ENCODE data around the gene COL11A2.

The COL11A2 gene

DNA sequence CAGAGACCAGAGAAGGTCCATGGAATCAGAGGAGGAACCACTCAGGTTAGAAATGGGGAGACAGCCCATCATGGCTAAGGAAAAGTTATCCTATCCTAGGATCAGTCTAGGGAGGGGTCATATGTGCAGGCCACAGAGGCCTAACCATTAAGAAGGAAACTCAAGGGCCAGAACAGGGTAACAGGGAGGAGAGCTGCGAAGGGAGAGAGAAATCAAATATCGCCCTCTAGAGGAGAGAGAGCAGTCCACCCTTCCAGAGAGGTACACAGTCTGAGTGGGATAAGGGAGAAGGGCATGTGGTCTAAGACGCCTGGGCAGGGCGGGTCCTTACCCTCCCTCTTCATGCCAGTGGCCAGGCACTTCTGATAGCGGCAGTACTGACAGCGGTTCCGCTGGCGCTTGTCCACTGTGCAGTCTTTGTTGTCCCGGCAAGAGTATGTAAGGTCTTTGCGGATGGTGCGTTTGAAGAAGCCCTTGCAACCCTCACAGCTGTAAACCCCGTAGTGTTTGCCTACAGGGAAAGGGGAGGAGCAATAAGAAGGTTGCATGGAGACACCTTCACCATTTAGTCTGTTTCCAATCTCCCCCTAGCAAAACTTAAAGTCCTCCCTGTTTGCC is 5.3 kb upstream of the COL11A2 start:
- TF ChIP-seq RAD21 (IDR thresholded peaks at IDR 0.05; ENCODE audit: low read depth): peak; percentile 71
- TF ChIP-seq EGR1 (IDR thresholded peaks at IDR 0.05): no peak

GRCh38 chr6:33195304-33196165 is 3.3 kb upstream of the COL11A2 start:
- TF ChIP-seq, protein P1, sequence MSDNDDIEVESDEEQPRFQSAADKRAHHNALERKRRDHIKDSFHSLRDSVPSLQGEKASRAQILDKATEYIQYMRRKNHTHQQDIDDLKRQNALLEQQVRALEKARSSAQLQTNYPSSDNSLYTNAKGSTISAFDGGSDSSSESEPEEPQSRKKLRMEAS (IDR thresholded peaks at IDR 0.05): no peak
- TF ChIP-seq NFIC (IDR thresholded peaks at IDR 0.05) (peak; percentile 48; the same call in 1 of the 2 replicates), REST (IDR thresholded peaks at IDR 0.05; ENCODE audit: low read depth) (peak; percentile 85), YY1 (IDR thresholded peaks at IDR 0.05; ENCODE audit: low read depth) (0 out of 2 replicates have a peak, but pooled peaks have one; percentile 43), TAF1 (IDR thresholded peaks at IDR 0.05; ENCODE audit: low read depth) (no peak), EGR1 (IDR thresholded peaks at IDR 0.05) (no peak), TEAD4 (IDR thresholded peaks at IDR 0.05) (0 out of 2 replicates have a peak, but pooled peaks have one; percentile 5)

GRCh38 chr6:33194431-33194979 is 2.2 kb upstream of the COL11A2 start:
- TF ChIP-seq RAD21 (IDR thresholded peaks at IDR 0.05; ENCODE audit: low read depth) (no peak), EGR1 (IDR thresholded peaks at IDR 0.05) (no peak), FOXM1 (IDR thresholded peaks at IDR 0.05; ENCODE audit: borderline replicate concordance, low read depth) (no peak)

- TF ChIP-seq TCF12 (IDR thresholded peaks at IDR 0.05; ENCODE audit: low read depth) (no peak), NFIC (IDR thresholded peaks at IDR 0.05) (no peak), ZBTB7A (IDR thresholded peaks at IDR 0.05; ENCODE audit: low read depth) (no peak), RAD21 (IDR thresholded peaks at IDR 0.05; ENCODE audit: low read depth) (no peak), REST (IDR thresholded peaks at IDR 0.05; ENCODE audit: low read depth) (no peak), USF1 (IDR thresholded peaks at IDR 0.05) (no peak), CREB1 (IDR thresholded peaks at IDR 0.05; ENCODE audit: low read depth) (no peak), EGR1 (IDR thresholded peaks at IDR 0.05) (no peak)
- TF ChIP-seq, protein P1 (IDR thresholded peaks at IDR 0.05): no peak
These were observed 1.4 kb upstream of the COL11A2 start for GRCh38 chr6:33193619-33194018.

DNA sequence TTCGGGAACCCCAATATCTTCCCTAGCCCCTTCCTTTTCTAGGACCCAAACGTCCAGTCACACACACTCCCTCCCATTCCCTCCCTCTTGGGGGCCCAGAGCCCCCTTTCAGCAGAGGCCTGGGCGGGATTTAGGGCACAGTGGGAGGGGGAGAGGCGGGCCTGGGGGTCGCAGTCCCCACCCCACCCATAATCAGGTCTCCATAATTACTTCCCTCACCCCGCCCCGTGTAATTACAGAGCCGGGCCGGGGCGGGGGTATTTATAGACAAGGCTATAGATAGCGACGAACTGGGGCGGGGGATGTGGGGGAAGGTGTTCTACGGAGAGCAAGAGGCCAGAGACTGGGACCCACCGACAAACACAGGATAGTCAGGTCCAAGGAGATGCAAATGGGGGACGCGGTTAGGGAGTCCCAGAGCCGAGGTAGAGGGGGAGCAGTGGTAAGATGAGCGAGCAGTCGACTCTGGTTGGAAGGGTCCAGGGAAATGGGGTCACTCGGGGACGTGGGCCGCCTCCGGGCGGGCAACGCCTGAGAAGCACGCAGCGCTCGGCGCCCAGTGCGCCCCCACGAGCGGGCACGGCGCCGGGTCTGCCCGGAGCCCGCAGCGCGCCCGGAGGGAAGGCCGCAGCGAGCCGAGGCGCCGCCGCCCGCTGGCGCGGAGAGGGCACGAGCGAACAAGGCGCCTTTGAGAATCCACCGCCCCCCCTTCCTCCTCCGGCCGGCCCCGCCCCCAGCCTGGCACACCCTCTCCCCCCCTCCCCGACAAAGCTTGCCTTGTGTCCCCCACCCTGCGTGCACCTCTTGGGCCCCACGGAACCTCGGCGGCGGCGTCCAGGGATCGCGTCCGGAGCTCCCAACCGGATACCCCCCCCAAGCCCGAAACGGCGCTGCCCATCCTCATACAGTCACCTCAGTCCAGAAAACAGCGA is 670 bp upstream of the COL11A2 start:
- TF ChIP-seq CREB1 (IDR thresholded peaks at IDR 0.05; ENCODE audit: low read depth): no peak
- TF ChIP-seq ZBTB7A (IDR thresholded peaks at IDR 0.05; ENCODE audit: low read depth): 0 out of 2 replicates have a peak, but pooled peaks have one; percentile 27
- no peak for TF ChIP-seq RAD21 (IDR thresholded peaks at IDR 0.05; ENCODE audit: low read depth)
- TF ChIP-seq NFIC (IDR thresholded peaks at IDR 0.05): no peak
- TF ChIP-seq EP300 (IDR thresholded peaks at IDR 0.05; ENCODE audit: borderline replicate concordance): no peak
- TF ChIP-seq USF1 (IDR thresholded peaks at IDR 0.05): no peak
